ENCODE data around the gene MYORG.

Gene MYORG

DNA sequence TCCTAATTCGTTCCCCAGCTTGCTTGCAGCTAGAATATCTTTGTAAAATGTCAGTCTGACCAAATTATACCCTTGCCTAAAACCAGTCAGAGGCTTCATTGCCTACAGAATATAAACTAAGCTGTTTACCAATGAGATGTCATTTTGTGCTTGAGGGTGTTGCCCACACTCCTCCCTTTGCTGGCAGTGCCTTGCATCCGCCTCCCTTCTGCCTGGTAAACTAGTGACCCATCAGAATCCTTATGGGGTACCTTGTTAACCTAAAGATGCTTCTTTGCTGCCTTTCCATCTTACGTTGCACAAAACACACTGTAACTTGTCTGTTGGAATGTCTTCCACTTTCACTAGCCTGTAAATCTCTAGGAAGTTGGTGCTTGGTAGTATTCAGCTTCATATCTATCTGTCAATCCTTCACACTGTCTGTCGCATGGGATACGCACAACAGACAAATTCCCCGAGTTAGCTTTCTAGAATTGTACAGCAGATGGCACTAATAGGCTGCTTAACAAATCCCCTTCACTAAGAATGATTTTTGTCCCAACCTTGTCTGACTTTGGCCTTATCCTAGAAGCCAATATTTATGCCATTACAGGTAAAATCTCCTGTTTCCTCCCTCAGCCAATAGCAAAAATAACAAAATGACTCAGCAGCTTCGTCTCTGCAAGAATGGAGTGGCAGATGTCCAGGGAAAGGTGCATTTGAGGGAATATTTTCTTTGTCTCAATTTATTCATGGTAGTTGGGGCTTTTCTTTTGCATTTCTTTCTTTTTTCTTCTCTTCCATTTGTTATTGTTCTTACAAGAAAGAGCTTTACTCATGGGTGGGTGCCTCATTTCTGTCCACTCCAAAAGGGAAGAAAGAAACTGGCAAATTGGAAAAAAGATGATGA lies 44.4 kb downstream of the MYORG start:
- peak; percentile 30 for DNase-seq (ENCODE audit: low spot score)

DNA sequence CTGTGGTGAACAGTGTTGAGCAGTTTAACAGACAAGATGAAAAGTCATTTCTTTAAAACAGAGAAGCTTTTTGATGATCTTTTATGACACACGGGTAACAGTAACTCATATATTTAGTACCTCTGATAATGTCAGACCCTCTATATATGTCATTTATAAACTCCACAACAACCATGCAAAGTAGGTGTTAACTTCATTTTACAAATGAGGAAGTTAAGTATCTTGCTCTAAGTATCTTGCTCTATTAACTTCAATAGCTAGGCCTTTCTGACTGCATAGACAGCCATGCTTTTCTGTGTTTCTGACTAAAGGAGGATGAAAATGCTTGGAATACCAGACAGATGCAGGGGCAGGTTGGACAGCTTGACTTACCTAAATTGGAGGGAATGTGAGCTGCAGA lies 45.5 kb downstream of the MYORG start:
- DNase-seq (ENCODE audit: low spot score), result no peak

DNA sequence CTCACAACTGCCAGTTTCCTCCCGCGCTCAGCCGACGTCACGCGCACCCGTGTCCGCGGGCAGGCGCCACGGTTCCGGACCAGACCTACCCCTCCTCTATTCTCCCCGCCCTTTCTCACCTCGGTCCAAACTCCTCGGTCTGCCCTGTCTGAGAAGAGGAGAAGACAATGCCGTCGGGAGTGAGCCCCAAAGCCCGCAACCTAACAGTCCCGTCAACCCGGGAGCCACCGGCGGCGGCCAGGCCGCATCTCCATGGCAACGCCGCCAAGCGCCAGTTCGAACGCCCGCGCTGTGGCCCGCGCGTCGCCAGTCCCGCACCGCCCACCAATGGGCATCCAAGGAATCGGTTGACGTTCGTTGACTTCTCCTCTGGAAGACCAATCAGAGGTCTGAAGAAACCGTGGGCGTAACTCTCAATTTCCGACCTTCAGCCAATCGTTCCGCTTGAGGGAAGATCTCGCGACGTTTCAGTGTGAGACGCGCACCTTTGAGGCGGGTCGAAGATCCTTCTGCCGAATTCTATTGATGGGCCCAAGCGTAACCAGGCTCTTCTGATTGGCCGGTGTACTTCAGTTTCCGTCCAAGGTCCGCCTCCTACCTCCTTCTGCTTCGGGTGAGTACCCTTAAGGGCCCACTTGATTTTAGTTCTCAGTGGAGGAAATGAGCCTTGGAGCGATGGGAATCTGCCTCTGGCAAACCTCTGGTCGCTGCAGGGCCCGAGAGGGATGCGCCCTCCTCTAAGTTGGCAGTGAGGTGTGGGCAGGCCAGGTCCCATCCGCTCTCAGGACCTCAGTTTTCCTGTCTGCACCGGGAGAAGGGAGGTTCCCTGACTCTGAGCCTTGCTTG lies 47.5 kb downstream of the MYORG start, which contains the start of the genes KIF24 and NUDT2:
Gene KIF24, minus strand, starts transcription at position 282 of the 846 bp plus-strand sequence. CDS start 17,922 bp downstream, outside the sequence.
Gene NUDT2, plus strand, starts transcription at position 583 of the 846 bp plus-strand sequence. CDS start 9,471 bp downstream, outside the sequence.
- peak; percentile 97 for DNase-seq (ENCODE audit: low spot score)

DNA sequence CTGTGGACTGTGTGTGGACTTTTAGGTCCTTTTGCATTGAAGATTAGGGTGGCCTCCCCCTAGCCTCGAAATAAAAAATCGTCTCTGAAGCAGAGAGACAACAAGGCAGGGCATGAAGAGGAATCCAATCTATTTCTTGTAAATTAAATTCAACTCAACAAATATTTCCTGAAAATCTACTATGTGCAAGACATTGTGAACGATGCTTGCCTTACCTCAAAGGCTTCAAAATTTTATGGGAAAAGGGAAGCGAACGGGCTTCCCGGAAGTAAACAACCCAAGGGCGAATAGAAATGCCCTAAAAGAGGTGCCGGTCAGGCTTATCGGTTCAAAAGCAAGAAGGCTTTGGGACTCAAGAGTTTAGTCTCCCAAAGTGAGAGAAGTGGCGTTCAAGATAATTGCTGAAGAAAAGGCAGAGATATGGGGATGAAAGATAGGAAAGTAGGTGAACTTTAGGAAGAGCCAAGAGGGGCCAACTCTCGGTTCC lies 48.2 kb downstream of the MYORG start:
- DNase-seq (ENCODE audit: low spot score), result no peak

DNA sequence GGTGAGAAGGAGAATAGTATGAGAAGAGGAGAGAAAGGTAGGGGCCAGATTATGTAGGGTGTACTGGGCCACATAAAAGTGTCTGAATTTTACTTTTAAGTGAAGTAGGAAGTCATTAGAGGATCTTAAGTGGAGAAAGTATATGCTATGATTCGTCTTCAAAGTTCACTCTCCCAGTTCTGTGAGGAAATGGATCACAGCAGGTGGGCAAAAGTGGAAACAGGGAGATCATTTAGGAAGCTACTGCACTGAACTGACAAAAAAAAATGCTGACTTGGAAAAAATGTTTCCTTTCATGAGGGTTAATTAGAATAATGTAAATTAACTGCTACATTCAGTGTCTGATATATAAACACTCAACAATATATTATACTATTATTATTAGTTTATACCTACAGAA lies 50.0 kb downstream of the MYORG start:
- DNase-seq (ENCODE audit: low spot score), result no peak

DNA sequence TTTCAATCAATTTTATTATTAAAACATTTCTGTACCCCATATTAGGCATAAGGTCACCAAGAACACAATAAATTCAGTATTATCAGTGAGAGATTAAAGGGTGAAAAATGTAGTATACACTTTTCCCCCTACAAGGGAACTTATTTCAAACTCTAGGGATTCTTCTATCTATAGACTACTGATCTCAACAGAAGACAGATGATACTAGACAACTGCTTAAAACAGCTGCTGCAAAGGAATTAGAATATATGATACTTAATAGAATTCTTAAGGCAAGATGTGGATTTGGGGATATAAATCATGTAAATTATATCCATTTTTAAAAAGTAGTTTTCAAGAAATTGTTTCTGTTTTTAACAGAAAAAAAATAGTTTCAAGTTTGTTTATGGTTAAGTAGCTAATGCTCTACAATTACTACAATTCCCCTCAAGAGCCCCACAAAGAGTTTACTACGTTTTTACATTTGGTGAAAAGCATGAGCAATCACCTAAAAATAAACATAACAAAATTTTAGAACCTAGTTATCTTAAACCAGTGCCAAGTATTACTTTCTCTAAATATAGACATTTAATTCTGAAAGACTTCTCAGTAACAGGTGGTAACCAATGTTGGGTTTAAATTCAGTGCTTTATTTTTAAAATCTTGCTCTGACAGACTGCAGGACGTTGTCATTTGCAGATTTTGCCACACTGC lies 53.7 kb downstream of the MYORG start:
- DNase-seq (ENCODE audit: low spot score), result no peak

DNA sequence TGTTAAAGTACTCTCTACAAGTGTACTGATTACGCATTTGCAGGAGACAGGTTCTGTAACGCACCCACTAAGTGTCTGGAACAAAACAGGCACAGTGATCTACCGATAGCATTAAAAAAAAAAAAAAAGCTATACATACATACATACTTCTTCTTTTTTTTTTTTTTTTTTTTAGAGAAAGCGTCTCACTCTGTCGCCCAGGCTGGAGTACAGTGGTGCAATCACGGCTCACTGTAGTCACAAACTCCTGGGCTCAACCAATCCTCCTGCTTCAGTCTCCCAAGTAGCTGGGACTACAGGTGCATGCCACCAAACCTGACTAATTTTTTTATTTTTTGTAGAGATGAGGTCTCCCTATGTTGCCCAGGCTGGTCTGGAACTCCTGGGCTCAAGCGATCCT lies 55.2 kb downstream of the MYORG start:
- DNase-seq (ENCODE audit: low spot score), result no peak

DNA sequence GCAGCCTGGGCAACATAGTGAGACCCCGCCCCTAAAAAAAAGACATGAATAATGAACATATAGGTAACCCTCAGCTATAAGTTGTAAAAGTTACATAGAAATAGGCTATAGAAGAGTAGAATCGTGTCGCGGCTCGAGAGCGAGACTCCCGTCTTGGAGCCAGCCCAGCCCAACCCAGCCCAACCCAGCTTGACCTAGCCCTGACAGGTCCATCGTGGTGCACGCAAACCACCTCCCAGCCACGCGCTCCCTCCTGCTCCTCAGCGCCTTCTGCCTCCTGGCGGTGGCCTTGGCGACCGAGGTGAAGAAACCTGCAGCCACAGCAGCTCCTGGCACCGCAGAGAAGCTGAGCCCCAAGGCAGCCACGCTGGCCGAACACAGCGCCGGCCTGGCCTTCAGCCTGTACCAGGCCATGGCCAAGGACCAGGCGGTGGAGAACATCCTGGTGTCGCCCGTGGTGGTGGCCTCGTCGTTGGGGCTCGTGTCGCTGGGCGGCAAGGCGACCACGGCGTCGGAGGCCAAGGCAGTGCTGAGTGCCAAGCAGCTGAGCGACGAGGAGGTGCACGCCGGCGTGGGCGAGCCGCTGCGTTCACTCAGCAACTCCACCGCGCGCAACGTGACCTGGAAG lies 58.4 kb downstream of the MYORG start:
- DNase-seq (ENCODE audit: low spot score), result no peak

DNA sequence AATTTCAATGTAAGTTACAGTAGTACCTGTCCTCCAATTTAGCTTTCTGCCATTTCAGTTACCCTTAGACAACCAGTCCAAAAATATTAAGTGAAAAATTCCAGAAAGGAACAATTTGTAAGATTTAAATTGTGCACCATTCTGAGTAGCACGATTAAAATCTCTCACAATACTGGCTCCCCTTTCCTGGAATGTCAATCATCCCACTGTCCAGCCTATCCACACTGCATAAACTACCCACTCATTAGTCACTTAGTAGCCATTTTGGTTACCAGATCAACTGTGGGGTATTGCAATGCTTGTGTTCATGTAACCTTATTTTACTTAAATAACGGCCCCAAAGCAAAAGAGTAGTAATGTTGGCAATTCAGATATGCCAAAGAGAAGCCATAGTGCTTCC lies 59.3 kb downstream of the MYORG start:
- no peak for DNase-seq (ENCODE audit: low spot score)

Measured in AG08395 (cell line).